ENCODE results near the gene MMP26. TPM values are rescaled to one million over a fixed set of nuclear protein-coding genes. Genes with fewer than 3 reads are reported as not detected.
"Not testable (repeated sequence)": the region's sequence is repeated elsewhere in the genome, so short reads cannot be mapped to it uniquely, and the experiment has no call there.

The MMP26 gene
- total RNA-seq, 2 donors from 2014 or later: not detected

- intact Hi-C loops (cut with DNase I): no loop called here
- DNase-seq (ENCODE audit: low spot score): no peak
These were observed 8.7 kb downstream of the MMP26 start for GRCh38 chr11:4713241-4713640.

GRCh38 chr11:4714300-4714699, 9.7 kb downstream of the MMP26 start:
- intact Hi-C loops (cut with DNase I): no loop called here

GRCh38 chr11:4722616-4723534, 18.3 kb downstream of the MMP26 start:
- intact Hi-C loops (cut with DNase I); DNase-seq (ENCODE audit: low spot score): not testable (repeated sequence)

More at GRCh38 chr11:4714300-4714699, 9.7 kb downstream of the MMP26 start:
- DNase-seq (ENCODE audit: low spot score): no peak

- intact Hi-C loops (cut with DNase I): no loop called here
- DNase-seq (ENCODE audit: low spot score): no peak
These were observed 22.6 kb downstream of the MMP26 start for GRCh38 chr11:4727171-4727570.

- no peak for DNase-seq (ENCODE audit: low spot score)
- intact Hi-C loops (cut with DNase I): loop anchor here in 1 of 2 donors (5.0 kb wide), 1 partner anchor 232 kb away; no protein-coding TSS in a partner anchor
These were observed 36.2 kb downstream of the MMP26 start for GRCh38 chr11:4740735-4741134.

- intact Hi-C loops (cut with DNase I): no loop called here
- no peak for DNase-seq (ENCODE audit: low spot score)
These were observed 43.9 kb downstream of the MMP26 start for GRCh38 chr11:4748438-4748837.

GRCh38 chr11:4751201-4751600, 46.6 kb downstream of the MMP26 start:
- no peak for DNase-seq (ENCODE audit: low spot score)
- intact Hi-C loops (cut with DNase I): no loop called here

Other genes with a start within 250 kb of the MMP26 start
- not detected for gene OR52K1, start 222.1 kb upstream of the MMP26 start, total RNA-seq
- gene OR52M1, start 159.6 kb upstream of the MMP26 start, total RNA-seq: not detected
- not detected for gene OR52I2, start 123.0 kb upstream of the MMP26 start, total RNA-seq
- gene OR52I1, start 110.7 kb upstream of the MMP26 start, total RNA-seq: not detected
- gene TRIM68, start 96.6 kb upstream of the MMP26 start, total RNA-seq: 1 to 10 TPM; 6.2 to 6.3 TPM
- gene OR51D1, start 67.3 kb upstream of the MMP26 start, total RNA-seq: not detected
- gene OR51E1, start 60.8 kb upstream of the MMP26 start, total RNA-seq: 1 to 10 TPM in 1 of 2 donors, under 1 TPM in 1; 0.67 to 1.0 TPM
- gene OR51E2, start 6.9 kb upstream of the MMP26 start, total RNA-seq: under 1 TPM; 0.23 to 0.57 TPM
- not detected for gene OR51F1, start 65.2 kb downstream of the MMP26 start, total RNA-seq
- not detected for gene OR52R1, start 99.6 kb downstream of the MMP26 start, total RNA-seq
- not detected for gene OR51F2, start 116.5 kb downstream of the MMP26 start, total RNA-seq
- gene OR51S1, start 144.4 kb downstream of the MMP26 start, total RNA-seq: not detected
- not detected for gene OR51T1, start 177.1 kb downstream of the MMP26 start, total RNA-seq
- gene OR51A7, start 199.0 kb downstream of the MMP26 start, total RNA-seq: not detected
- gene OR51G2, start 214.6 kb downstream of the MMP26 start, total RNA-seq: not detected
- gene OR51G1, start 219.6 kb downstream of the MMP26 start, total RNA-seq: not detected
- gene OR51A4, start 242.8 kb downstream of the MMP26 start, total RNA-seq: not detected

Data from posterior vena cava (tissue), 2 donors.